Activated naive CD8-positive, alpha-beta T cell treated with anti-CD3 and anti-CD28 coated beads, Interleukin-2, amount 10 ng/mL, durations not matched to agents 7 days and 5 days (primary cell): Measurements from ENCODE around the gene CEACAM6. TPM values are rescaled to one million over a fixed set of nuclear protein-coding genes. Genes with fewer than 3 reads are reported as not detected.
"Not testable (repeated sequence)": the region's sequence is repeated elsewhere in the genome, so short reads cannot be mapped to it uniquely, and the experiment has no call there.

Source experiments
- ATAC-seq: fragments of 150-1000 bp; cut with Tn5 transposase; one replicate; pipeline ENCODE4 v1.10.0; 2021; ENCODE audit warnings: low read depth, moderate library complexity
- POLR2A ChIA-PET: fragments of 350-600 bp; sonication (Branson Sonifier 250); formaldehyde crosslinking; loops from one replicate; lab custom pipeline; 2021; ENCODE audit warnings: antibody characterized with exemption; lab: Charles Lee
- DNase-seq: peaks from one replicate; pipeline ENCODE4 v3.0.0; 2021
- H3K27ac Mint-ChIP-seq: one replicate; pipeline ENCODE4 v1.8.0; 2022; ENCODE audit warnings: mild to moderate bottlenecking, mixed read lengths
- H3K27me3 Mint-ChIP-seq: one replicate; pipeline ENCODE4 v1.8.0; 2022; ENCODE audit warnings: mild to moderate bottlenecking, moderate library complexity, mixed read lengths
- H3K36me3 Mint-ChIP-seq: one replicate; pipeline ENCODE4 v1.8.0; 2021; ENCODE audit warnings: mild to moderate bottlenecking, mixed read lengths
- H3K4me1 Mint-ChIP-seq: one replicate; pipeline ENCODE4 v1.8.0; 2021; ENCODE audit warnings: mixed read lengths
- H3K4me3 Mint-ChIP-seq: one replicate; pipeline ENCODE4 v1.8.0; 2022; ENCODE audit warnings: mild to moderate bottlenecking, moderate library complexity, mixed read lengths
- H3K9me3 Mint-ChIP-seq: one replicate; pipeline ENCODE4 v1.8.0; 2021; ENCODE audit warnings: mixed read lengths
- total RNA-seq, 2 experiments: library from RNA; stranded (reverse); gene quantifications; one replicate each; pipeline ENCODE4 v1.2.3, GENCODE V29; 2021

The CEACAM6 gene
- total RNA-seq, 2 experiments from 2014 or later: not detected

- no peak for ATAC-seq
- no peak overlapping the region for H3K27ac Mint-ChIP-seq
- H3K27me3 Mint-ChIP-seq: peaks cover 66% of the 10 kb centered on the region
- H3K36me3 Mint-ChIP-seq: no peaks in the 10 kb centered on the region
- no peaks in the 10 kb centered on the region for H3K4me1 Mint-ChIP-seq
- no peak for DNase-seq
- H3K4me3 Mint-ChIP-seq: no peak overlapping the region
- POLR2A ChIA-PET: interaction anchor here (0.7 kb wide), 1 partner anchor 411 kb away, joined by 7 read pairs; no protein-coding TSS in a partner anchor
- no peaks in the 10 kb centered on the region for H3K9me3 Mint-ChIP-seq
Observed at GRCh38 chr19:41767115-41767514, 11.8 kb downstream of the CEACAM6 start.

GRCh38 chr19:41768105-41768504 is 12.8 kb downstream of the CEACAM6 start:
- H3K36me3 Mint-ChIP-seq, H3K9me3 Mint-ChIP-seq, H3K27ac Mint-ChIP-seq, H3K4me3 Mint-ChIP-seq, H3K4me1 Mint-ChIP-seq, ATAC-seq, DNase-seq, POLR2A ChIA-PET: not testable (repeated sequence)
- peaks cover 67% of the 10 kb centered on the region for H3K27me3 Mint-ChIP-seq

GRCh38 chr19:41769608-41770007 is 14.3 kb downstream of the CEACAM6 start:
- Mint-ChIP-seq H3K27ac (no peak overlapping the region), H3K4me3 (no peak overlapping the region), H3K4me1 (peaks cover 14% of the 10 kb centered on the region), H3K36me3 (no peaks in the 10 kb centered on the region), H3K9me3 (no peaks in the 10 kb centered on the region), H3K27me3 (peaks cover 69% of the 10 kb centered on the region)
- no peak for ATAC-seq
- no peak for DNase-seq
- POLR2A ChIA-PET: no interaction called here

DNA sequence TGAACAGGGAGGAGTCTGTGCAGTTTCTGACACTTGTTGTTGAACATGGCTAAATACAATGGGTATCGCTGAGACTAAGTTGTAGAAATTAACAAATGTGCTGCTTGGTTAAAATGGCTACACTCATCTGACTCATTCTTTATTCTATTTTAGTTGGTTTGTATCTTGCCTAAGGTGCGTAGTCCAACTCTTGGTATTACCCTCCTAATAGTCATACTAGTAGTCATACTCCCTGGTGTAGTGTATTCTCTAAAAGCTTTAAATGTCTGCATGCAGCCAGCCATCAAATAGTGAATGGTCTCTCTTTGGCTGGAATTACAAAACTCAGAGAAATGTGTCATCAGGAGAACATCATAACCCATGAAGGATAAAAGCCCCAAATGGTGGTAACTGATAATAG is 16.1 kb downstream of the CEACAM6 start:
- no peaks in the 10 kb centered on the region for H3K9me3 Mint-ChIP-seq
- H3K4me3 Mint-ChIP-seq: no peak overlapping the region
- H3K27me3 Mint-ChIP-seq: peaks cover 70% of the 10 kb centered on the region
- ATAC-seq (no peak), DNase-seq (no peak)
- H3K27ac Mint-ChIP-seq: no peak overlapping the region
- POLR2A ChIA-PET: no interaction called here
- H3K36me3 Mint-ChIP-seq: no peaks in the 10 kb centered on the region
- peaks cover 21% of the 10 kb centered on the region for H3K4me1 Mint-ChIP-seq

DNA sequence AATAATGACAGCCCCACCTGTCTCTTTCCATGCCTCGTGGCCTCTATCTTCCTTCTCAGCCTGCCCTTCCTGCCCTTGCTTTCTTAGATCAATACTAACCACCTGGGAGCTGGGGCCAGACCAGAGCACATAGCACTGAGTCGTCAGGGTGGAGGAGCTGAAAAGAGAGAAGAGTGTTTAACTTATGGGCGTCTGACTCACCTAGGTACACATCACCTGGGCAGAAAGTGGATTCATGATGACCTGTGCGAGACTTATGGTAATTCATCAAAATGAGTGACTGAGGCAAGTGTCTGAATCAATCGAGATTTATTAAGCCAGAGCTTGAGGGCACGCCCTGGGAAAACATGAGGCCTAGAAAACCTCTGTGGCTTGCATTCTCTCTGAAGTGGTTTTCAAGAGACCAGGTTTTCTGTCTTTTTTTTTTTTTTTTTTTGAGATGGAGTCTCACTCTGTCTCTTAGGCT is 19.2 kb downstream of the CEACAM6 start:
- no peak for DNase-seq
- peaks cover 21% of the 10 kb centered on the region for H3K4me1 Mint-ChIP-seq
- peak overlapping the region; percentile 2 for H3K4me3 Mint-ChIP-seq
- H3K27me3 Mint-ChIP-seq: peaks cover 83% of the 10 kb centered on the region
- peak; percentile 69 for ATAC-seq
- H3K9me3 Mint-ChIP-seq: no peaks in the 10 kb centered on the region
- H3K36me3 Mint-ChIP-seq: no peaks in the 10 kb centered on the region
- no peak overlapping the region for H3K27ac Mint-ChIP-seq
- POLR2A ChIA-PET: interaction anchor here (0.7 kb wide), 1 partner anchor 140 kb away, joined by 3 read pairs; no protein-coding TSS in a partner anchor

GRCh38 chr19:41776700-41777099 is 21.4 kb downstream of the CEACAM6 start:
- H3K4me3 Mint-ChIP-seq: no peak overlapping the region
- no peak overlapping the region for H3K27ac Mint-ChIP-seq
- ATAC-seq (no peak), DNase-seq (no peak)
- H3K27me3 Mint-ChIP-seq: peaks cover 83% of the 10 kb centered on the region
- peaks cover 21% of the 10 kb centered on the region for H3K4me1 Mint-ChIP-seq
- H3K9me3 Mint-ChIP-seq: no peaks in the 10 kb centered on the region
- no peaks in the 10 kb centered on the region for H3K36me3 Mint-ChIP-seq
- POLR2A ChIA-PET: no interaction called here

DNA sequence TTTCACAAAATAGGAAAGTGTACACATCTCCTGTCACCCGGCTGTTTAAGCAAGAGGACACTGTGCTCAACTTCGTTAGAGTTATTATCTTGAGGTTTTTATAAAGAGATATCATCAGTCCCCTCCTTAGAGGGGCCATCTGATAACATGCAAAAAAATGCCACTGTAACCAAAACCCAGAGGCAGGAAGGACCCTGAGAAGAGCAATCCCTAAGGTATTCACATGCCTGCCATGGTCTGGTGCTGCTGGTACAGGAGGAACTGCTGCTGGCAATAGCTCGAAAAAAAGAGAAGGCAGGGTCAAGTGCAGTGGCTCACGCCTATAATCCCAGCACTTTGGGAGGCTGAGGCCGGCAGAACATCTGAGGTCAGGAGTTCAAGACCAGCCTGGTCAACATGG is 28.3 kb downstream of the CEACAM6 start:
- Mint-ChIP-seq H3K4me3 (no peak overlapping the region), H3K4me1 (peaks cover 17% of the 10 kb centered on the region), H3K9me3 (no peaks in the 10 kb centered on the region), H3K36me3 (no peaks in the 10 kb centered on the region), H3K27me3 (peaks cover 71% of the 10 kb centered on the region), H3K27ac (no peak overlapping the region)
- DNase-seq (no peak), ATAC-seq (no peak)
- POLR2A ChIA-PET: interaction anchor here (0.7 kb wide), 1 partner anchor 11 kb away, joined by 3 read pairs; no protein-coding TSS in a partner anchor

GRCh38 chr19:41784312-41784711 is 29.0 kb downstream of the CEACAM6 start:
- DNase-seq (no peak), ATAC-seq (no peak)
- H3K4me1 Mint-ChIP-seq: peaks cover 17% of the 10 kb centered on the region
- H3K4me3 Mint-ChIP-seq: peak overlapping the region; percentile 22
- no peak overlapping the region for H3K27ac Mint-ChIP-seq
- no peaks in the 10 kb centered on the region for H3K36me3 Mint-ChIP-seq
- POLR2A ChIA-PET: interaction anchor here (0.9 kb wide), 1 partner anchor 31 kb away, joined by 3 read pairs; no protein-coding TSS in a partner anchor
- no peaks in the 10 kb centered on the region for H3K9me3 Mint-ChIP-seq
- peaks cover 72% of the 10 kb centered on the region for H3K27me3 Mint-ChIP-seq

DNA sequence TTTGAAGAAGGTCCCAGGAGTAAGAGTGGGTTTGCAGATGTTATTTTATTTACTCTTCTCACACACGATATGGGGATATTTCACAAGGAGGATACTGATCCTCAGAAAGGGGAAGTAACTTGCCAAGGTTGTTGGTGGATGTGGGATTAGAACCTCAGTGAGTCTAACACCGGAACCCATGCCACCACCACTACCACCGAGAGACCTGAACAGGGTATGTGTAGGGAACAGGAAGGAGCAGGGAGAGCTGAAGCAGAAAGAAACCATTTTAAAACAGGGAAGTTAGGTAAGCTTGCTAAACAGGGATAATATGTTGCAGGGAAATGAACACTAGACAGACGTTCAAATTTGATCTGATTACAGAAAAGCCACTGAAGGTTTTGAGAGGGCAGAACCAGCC is 29.4 kb downstream of the CEACAM6 start:
- ATAC-seq: no peak
- Mint-ChIP-seq H3K4me1 (peaks cover 17% of the 10 kb centered on the region), H3K27ac (no peak overlapping the region), H3K27me3 (peaks cover 72% of the 10 kb centered on the region), H3K36me3 (no peaks in the 10 kb centered on the region), H3K4me3 (peak overlapping the region; percentile 22), H3K9me3 (no peaks in the 10 kb centered on the region)
- no peak for DNase-seq
- POLR2A ChIA-PET: interaction anchor here (0.9 kb wide), 1 partner anchor 31 kb away, joined by 3 read pairs; no protein-coding TSS in a partner anchor

- peaks cover 17% of the 10 kb centered on the region for H3K4me1 Mint-ChIP-seq
- no peak overlapping the region for H3K27ac Mint-ChIP-seq
- H3K36me3 Mint-ChIP-seq: no peaks in the 10 kb centered on the region
- POLR2A ChIA-PET: no interaction called here
- H3K4me3 Mint-ChIP-seq: no peak overlapping the region
- ATAC-seq (peak; percentile 93), DNase-seq (peak; percentile 65)
- H3K27me3 Mint-ChIP-seq: peaks cover 65% of the 10 kb centered on the region
- no peaks in the 10 kb centered on the region for H3K9me3 Mint-ChIP-seq
Observed at GRCh38 chr19:41785653-41786052, 30.3 kb downstream of the CEACAM6 start.

DNA sequence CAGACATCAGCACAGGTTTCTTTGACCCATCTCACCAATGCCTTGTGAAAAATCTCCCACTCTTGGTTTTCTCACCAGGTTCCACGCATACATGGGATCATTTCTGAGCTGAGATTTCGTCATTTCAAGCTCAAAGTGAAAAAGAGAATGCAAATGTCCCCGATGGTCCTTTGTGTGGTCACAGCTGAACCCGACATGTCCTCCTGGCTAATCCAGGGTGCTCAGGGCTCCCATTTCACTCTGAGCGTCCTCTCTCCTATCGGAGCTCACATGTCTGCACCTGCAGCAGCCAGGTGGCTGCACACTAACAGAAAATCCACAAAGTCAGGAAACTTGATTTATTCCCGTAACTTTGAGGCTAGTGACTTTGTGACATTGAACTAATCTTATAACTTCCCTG is 31.7 kb downstream of the CEACAM6 start:
- no peak overlapping the region for H3K4me3 Mint-ChIP-seq
- POLR2A ChIA-PET: no interaction called here
- no peak overlapping the region for H3K27ac Mint-ChIP-seq
- H3K36me3 Mint-ChIP-seq: no peaks in the 10 kb centered on the region
- DNase-seq (no peak), ATAC-seq (no peak)
- no peaks in the 10 kb centered on the region for H3K9me3 Mint-ChIP-seq
- peaks cover 63% of the 10 kb centered on the region for H3K27me3 Mint-ChIP-seq
- peaks cover 17% of the 10 kb centered on the region for H3K4me1 Mint-ChIP-seq

DNA sequence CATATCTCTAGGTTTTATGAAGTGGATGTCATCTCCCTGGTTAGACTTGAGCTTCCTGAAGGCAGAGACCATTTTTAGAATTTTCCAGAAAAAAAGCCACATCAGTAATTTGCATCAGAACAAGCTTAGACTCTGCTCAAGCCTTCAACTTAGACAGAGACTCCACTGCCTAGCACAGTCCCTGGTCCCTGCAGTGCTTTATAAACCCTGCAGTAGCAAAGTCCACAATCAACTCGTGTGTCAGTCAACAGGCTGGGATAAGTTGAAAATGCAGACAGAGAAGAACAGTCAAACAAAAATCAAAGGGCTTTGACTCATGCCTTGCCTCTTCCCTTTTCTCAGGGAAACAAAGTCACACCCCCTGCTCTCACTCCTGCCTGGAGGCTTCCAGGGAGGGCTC is 33.2 kb downstream of the CEACAM6 start:
- peaks cover 65% of the 10 kb centered on the region for H3K27me3 Mint-ChIP-seq
- H3K27ac Mint-ChIP-seq, H3K36me3 Mint-ChIP-seq, DNase-seq, POLR2A ChIA-PET, H3K4me3 Mint-ChIP-seq, H3K9me3 Mint-ChIP-seq, ATAC-seq: not testable (repeated sequence)
- peaks cover 17% of the 10 kb centered on the region for H3K4me1 Mint-ChIP-seq

- ATAC-seq, POLR2A ChIA-PET, H3K4me3 Mint-ChIP-seq: not testable (repeated sequence)
Observed at GRCh38 chr19:41789053-41789452, 33.7 kb downstream of the CEACAM6 start.

More at GRCh38 chr19:41789053-41789452, 33.7 kb downstream of the CEACAM6 start:
- H3K27ac Mint-ChIP-seq, DNase-seq, H3K36me3 Mint-ChIP-seq, H3K9me3 Mint-ChIP-seq: not testable (repeated sequence)
- H3K27me3 Mint-ChIP-seq: peaks cover 64% of the 10 kb centered on the region
- H3K4me1 Mint-ChIP-seq: peaks cover 17% of the 10 kb centered on the region
